ENCODE results near the gene MOB1A. TPM values are rescaled to one million over a fixed set of nuclear protein-coding genes. Genes with fewer than 3 reads are reported as not detected.

Gene MOB1A
- total RNA-seq, 3 donors from 2014 or later: 117 to 129 (median 124) TPM

DNA sequence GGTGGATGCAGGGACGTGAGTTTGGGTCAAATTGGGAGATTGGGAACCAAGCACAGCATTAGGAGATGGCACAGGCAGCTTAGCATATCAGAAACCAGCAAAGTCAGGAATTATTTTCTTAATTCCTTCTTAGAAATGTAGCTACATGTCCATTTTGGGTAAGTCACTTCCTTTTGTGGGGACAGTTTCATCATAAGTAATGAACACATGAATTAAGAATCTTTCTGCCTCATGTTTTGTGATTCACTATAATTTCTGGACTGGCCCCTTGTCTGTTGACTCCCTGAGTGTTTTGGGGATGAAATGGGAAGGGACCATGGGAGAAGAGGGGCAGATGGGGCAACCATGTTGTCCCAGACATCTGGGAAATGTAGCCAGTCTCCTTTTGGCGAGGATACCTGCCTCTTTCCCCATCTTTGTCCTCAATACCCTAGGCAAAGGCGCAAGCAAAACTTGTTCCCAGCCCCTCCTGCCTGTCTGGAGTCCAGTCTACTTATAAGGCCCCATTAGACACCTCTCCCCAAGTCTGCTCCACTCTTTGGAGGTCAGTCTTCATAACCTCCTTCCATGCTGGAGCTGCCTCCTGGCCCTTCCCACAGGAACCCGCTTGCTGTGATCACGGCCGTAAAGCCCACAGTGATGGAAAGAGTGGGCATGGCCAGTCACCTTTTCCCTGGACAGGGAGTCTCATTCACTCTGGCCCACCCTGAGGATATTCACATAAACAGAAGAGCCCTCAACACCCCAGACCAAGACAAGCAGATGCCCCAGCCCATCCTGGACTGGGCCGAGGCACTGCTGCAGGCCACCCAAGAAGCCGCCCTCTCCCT, 45.5 kb upstream of the MOB1A start:
- H3K4me3 ChIP-seq: no peak overlapping the region

DNA sequence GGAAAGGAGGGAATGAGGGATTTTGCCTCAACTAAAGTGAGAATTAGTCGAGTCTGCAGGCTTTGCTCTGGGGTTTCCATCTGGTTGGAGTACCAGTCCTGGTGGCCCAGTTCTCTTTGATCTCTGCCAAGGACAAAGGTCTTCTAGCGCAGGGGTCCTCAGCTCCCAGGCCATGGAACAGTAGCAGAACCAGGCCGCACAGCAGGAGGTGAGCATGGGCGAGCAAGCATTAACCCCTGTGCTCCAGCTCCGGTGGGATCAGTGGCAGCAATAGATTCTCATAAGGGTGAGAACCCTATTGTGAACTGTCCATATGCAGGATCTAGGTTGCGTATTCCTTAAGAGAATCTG, 43.6 kb upstream of the MOB1A start:
- Histone ChIP-seq H3K36me3 (ENCODE audit: low read depth) (no peaks in the 10 kb centered on the region), H3K4me3 (no peak overlapping the region), H3K9me3 (no peaks in the 10 kb centered on the region), H3K4me1 (ENCODE audit: low read depth) (no peaks in the 10 kb centered on the region)
- ATAC-seq: no peak
- intact Hi-C loops (cut with DNase I, micrococcal nuclease): no loop called here
- no peak for DNase-seq
- TF ChIP-seq, protein P1, sequence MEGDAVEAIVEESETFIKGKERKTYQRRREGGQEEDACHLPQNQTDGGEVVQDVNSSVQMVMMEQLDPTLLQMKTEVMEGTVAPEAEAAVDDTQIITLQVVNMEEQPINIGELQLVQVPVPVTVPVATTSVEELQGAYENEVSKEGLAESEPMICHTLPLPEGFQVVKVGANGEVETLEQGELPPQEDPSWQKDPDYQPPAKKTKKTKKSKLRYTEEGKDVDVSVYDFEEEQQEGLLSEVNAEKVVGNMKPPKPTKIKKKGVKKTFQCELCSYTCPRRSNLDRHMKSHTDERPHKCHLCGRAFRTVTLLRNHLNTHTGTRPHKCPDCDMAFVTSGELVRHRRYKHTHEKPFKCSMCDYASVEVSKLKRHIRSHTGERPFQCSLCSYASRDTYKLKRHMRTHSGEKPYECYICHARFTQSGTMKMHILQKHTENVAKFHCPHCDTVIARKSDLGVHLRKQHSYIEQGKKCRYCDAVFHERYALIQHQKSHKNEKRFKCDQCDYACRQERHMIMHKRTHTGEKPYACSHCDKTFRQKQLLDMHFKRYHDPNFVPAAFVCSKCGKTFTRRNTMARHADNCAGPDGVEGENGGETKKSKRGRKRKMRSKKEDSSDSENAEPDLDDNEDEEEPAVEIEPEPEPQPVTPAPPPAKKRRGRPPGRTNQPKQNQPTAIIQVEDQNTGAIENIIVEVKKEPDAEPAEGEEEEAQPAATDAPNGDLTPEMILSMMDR (IDR thresholded peaks at IDR 0.05): no peak

More for the DNA sequence above, 45.5 kb upstream of the MOB1A start:
- DNase-seq: no peak
- no peak for ATAC-seq
- no peaks in the 10 kb centered on the region for H3K4me1 ChIP-seq (ENCODE audit: low read depth)
- TF ChIP-seq, protein P1 (IDR thresholded peaks at IDR 0.05): no peak
- H3K9me3 ChIP-seq: no peaks in the 10 kb centered on the region
- intact Hi-C loops (cut with DNase I, micrococcal nuclease): no loop called here
- H3K36me3 ChIP-seq (ENCODE audit: low read depth): no peaks in the 10 kb centered on the region

DNA sequence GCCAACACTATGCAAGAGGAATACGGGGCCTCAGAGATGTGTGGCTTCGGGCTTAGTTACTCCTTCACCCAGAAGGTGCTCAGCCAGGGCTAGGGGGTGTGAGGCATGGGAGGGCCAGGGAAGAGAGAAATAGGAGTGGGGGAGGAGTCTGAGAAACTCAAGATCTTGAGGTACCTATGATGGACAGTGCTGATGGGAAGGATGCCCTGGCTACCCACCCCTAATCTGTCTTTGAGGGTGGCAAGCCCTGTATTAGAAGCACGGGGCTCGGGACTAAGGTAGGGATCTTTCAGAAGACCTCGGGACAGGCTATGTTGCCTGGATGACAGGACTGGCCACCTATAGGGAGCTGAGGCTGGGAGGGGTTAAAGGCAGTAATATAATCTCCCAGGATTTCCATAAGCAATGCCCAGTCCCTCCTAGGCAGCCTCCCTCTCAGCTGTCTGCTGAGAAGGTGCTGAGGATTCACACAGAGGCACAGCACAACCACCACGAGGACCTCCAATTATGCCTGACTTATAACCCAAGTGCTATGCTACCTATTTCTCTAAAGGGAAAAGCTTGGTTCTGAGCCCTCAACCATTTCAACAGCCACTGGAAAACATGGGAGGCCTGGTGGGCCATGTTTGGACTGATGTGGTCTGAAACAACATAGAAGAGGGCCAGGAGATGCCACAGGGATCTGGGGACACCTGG, 43.1 kb upstream of the MOB1A start:
- intact Hi-C loops (cut with DNase I, micrococcal nuclease): no loop called here
- H3K9me3 ChIP-seq: no peaks in the 10 kb centered on the region
- TF ChIP-seq, protein P1 (IDR thresholded peaks at IDR 0.05): no peak
- no peak for ATAC-seq
- no peaks in the 10 kb centered on the region for H3K4me1 ChIP-seq (ENCODE audit: low read depth)
- no peaks in the 10 kb centered on the region for H3K36me3 ChIP-seq (ENCODE audit: low read depth)
- DNase-seq: no peak
- H3K4me3 ChIP-seq: no peak overlapping the region

DNA sequence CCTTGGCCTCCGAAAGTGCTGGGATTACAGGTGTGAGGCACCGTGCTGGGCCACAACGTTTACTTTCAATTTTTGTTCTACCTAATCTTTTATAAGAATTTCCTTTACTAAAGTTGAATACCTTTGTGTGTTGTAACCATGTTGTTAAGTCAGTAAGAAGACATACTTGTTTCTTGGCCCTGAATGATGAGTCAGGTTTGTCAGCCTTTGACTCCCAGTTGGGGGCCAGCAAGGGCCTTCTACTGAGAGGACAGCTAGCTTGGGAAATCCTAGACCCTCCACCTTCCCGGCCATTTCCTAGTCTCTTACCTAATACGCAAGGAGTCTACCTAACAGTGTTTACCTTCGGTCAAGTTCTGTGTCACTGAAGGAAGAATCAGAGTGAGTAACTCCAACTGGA, 42.4 kb upstream of the MOB1A start:
- DNase-seq (no peak), ATAC-seq (no peak)
- Histone ChIP-seq H3K4me3 (no peak overlapping the region), H3K4me1 (ENCODE audit: low read depth) (no peaks in the 10 kb centered on the region), H3K36me3 (ENCODE audit: low read depth) (no peaks in the 10 kb centered on the region), H3K9me3 (no peaks in the 10 kb centered on the region)
- TF ChIP-seq, protein P1 (IDR thresholded peaks at IDR 0.05): no peak
- intact Hi-C loops (cut with DNase I, micrococcal nuclease): no loop called here

DNA sequence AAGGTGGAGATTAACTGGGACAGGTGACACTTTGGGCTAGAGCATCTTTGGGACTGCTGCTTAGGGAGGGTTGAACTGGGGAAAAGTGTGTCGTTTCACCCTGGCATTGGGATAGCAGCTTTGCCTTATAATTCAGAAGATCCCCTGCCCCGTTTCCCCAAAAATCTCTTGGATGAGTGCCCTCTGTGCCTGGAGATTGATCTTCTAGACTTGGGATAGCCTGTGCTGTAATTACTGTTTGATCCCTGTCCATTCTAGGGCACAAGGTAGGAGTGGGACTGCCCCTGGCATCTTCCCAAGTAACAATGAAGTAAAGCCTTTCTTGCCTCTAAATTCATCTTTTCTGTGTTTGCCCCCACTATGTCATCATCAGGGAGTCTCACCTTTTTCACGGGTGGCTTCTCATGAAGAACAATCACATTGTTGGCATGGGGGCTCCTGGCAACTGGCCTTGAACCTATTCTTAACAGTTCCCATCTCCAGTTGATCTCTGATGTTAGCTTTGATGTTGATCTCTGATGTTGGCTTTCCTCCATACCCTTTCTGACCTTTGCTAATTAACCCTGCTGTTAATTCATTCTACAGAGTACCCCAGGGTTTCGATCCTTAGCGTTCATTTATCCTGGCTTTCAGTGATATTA, 41.3 kb upstream of the MOB1A start:
- H3K4me3 ChIP-seq: no peak overlapping the region
- DNase-seq (no peak), ATAC-seq (no peak)
- H3K9me3 ChIP-seq: no peaks in the 10 kb centered on the region
- intact Hi-C loops (cut with DNase I, micrococcal nuclease): no loop called here
- H3K4me1 ChIP-seq (ENCODE audit: low read depth): no peaks in the 10 kb centered on the region
- TF ChIP-seq, protein P1 (IDR thresholded peaks at IDR 0.05): no peak
- no peaks in the 10 kb centered on the region for H3K36me3 ChIP-seq (ENCODE audit: low read depth)
